ENCODE data around the gene CCDC6.

CCDC6 gene

DNA sequence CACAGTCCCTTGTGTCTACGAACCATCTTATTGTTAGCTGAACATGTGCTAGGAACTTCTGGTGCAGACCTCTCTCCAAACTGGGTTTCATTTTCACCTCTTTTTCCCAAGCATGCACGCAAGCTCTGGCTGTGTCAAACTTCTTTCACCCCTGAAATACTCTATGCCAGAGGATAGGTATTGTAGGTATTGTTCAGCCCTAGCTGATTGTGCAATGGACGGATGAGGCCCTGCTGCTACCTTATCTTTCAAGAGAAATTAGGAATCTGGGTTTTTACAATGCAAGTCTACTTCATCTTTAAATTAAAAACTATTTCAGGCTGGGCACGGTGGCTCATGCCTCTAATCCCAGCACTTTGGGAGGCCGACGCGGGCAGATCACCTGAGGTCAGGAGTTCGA lies 124.8 kb downstream of the CCDC6 start:
- H3K4me3 ChIP-seq (ENCODE audit: low read depth, low read length) = no peak overlapping the region
- TF ChIP-seq CTCF (IDR thresholded peaks at IDR 0.05; ENCODE audit: low read depth, low read length) = no peak

DNA sequence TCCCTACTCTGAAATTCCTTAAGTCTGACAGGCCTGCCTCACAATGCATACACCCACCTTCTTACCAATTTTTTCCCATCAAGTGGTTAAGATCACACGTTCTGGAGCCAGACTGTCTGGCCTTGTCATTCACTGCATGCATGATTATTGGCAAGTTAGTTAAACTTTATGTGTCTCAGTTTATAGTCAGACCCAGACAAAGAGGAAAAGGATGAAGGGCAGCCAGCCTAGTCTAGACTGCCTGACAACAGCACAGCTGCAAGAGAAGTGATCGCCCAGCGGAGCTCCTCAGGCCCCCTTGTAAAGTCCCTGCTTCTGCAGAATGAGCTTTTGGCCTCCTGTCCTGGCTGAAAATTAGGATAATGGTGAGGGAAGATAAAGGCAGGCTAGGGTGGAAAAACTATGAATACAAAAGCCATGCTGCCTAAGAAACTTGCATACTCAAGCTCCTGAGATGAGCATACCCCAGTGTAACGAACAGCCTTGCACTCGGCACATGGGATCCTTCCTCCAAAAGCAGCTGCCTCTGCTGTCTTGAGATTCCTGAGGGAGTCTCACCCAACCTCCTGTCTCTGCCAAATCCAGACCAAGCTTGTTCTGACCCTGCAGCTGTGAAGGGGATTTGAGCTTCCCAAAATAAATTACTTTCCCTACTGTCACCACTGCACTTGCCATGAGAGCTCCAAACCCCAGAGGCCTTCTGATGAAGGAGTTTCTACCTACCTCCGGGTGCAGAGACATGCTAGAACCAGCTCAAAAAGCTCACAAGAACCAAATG lies 126.4 kb downstream of the CCDC6 start:
- no peak overlapping the region for H3K4me3 ChIP-seq (ENCODE audit: low read depth, low read length)
- TF ChIP-seq CTCF (IDR thresholded peaks at IDR 0.05; ENCODE audit: low read depth, low read length) = no peak

- TF ChIP-seq CTCF (IDR thresholded peaks at IDR 0.05; ENCODE audit: low read depth, low read length) = no peak
- no peak overlapping the region for H3K4me3 ChIP-seq (ENCODE audit: low read depth, low read length)
These were observed 131.9 kb downstream of the CCDC6 start for GRCh38 chr10:59774451-59774850.

- no peak overlapping the region for H3K4me3 ChIP-seq (ENCODE audit: low read depth, low read length)
- TF ChIP-seq CTCF (IDR thresholded peaks at IDR 0.05; ENCODE audit: low read depth, low read length) = no peak
These were observed 133.3 kb downstream of the CCDC6 start for GRCh38 chr10:59773088-59773487.

GRCh38 chr10:59771162-59771807 lies 135.1 kb downstream of the CCDC6 start:
- H3K4me3 ChIP-seq (ENCODE audit: low read depth, low read length) = no peak overlapping the region
- no peak for TF ChIP-seq CTCF (IDR thresholded peaks at IDR 0.05; ENCODE audit: low read depth, low read length)

GRCh38 chr10:59770689-59771088 lies 135.7 kb downstream of the CCDC6 start:
- no peak for TF ChIP-seq CTCF (IDR thresholded peaks at IDR 0.05; ENCODE audit: low read depth, low read length)
- H3K4me3 ChIP-seq (ENCODE audit: low read depth, low read length) = no peak overlapping the region

GRCh38 chr10:59762505-59762904 lies 143.9 kb downstream of the CCDC6 start:
- TF ChIP-seq CTCF (IDR thresholded peaks at IDR 0.05; ENCODE audit: low read depth, low read length) = no peak
- no peak overlapping the region for H3K4me3 ChIP-seq (ENCODE audit: low read depth, low read length)
